Activated B cell treated with CpG ODN at 0.5 μM for 24 hours (primary cell): ENCODE data around the gene CHCHD1. TPM values are rescaled to one million over a fixed set of nuclear protein-coding genes. Genes with fewer than 3 reads are reported as not detected.
"Not testable (repeated sequence)": the region's sequence is repeated elsewhere in the genome, so short reads cannot be mapped to it uniquely, and the experiment has no call there.

Experiments
- ATAC-seq: fragments of 200-7000 bp; cut with Tn5 transposase; one replicate; pipeline ENCODE4 v1.10.0; 2021; ENCODE audit warnings: low read depth, mild to moderate bottlenecking, moderate library complexity
- CTCF ChIA-PET: fragments of 350-600 bp; sonication (Branson Sonifier 250); formaldehyde crosslinking; loops from one replicate; lab custom pipeline; 2021; ENCODE audit warnings: antibody characterized with exemption; lab: Charles Lee
- POLR2A ChIA-PET: fragments of 350-600 bp; sonication (Branson Sonifier 250); formaldehyde crosslinking; loops from one replicate; lab custom pipeline; 2021; ENCODE audit warnings: antibody characterized with exemption; lab: Charles Lee
- DNase-seq: peaks from one replicate; pipeline ENCODE4 v3.0.0; 2022
- H3K27ac Mint-ChIP-seq: one replicate; pipeline ENCODE4 v1.8.0; 2020; ENCODE audit warnings: mixed read lengths
- H3K27me3 Mint-ChIP-seq: one replicate; pipeline ENCODE4 v1.8.0; 2021; ENCODE audit warnings: mixed read lengths
- H3K36me3 Mint-ChIP-seq: one replicate; pipeline ENCODE4 v1.8.0; 2021; ENCODE audit warnings: low read depth, mixed read lengths
- H3K4me1 Mint-ChIP-seq: one replicate; pipeline ENCODE4 v1.8.0; 2021; ENCODE audit warnings: mixed read lengths
- H3K4me3 Mint-ChIP-seq: one replicate; pipeline ENCODE4 v1.8.0; 2020; ENCODE audit warnings: mild to moderate bottlenecking, mixed read lengths
- H3K9me3 Mint-ChIP-seq: one replicate; pipeline ENCODE4 v1.8.0; 2020; ENCODE audit warnings: mixed read lengths
- intact Hi-C: fragments of 100-400 bp; cut with micrococcal nuclease; formaldehyde crosslinking; loops from one replicate; pipeline ENCODE4 v1.15.1; 2024
- total RNA-seq: library from RNA; stranded (reverse); gene quantifications from 2 replicates; pipeline ENCODE4 v1.2.3, GENCODE V29; 2022
- TF ChIP-seq, protein P1 (sequence below): fragments of 200-600 bp; IDR thresholded peaks from one replicate; pipeline ENCODE4 v1.8.0; 2022; ENCODE audit warnings: antibody characterized with exemption, mild to moderate bottlenecking

CHCHD1 gene
- total RNA-seq, 1 donor from 2014 or later, result 19.3 TPM

DNA sequence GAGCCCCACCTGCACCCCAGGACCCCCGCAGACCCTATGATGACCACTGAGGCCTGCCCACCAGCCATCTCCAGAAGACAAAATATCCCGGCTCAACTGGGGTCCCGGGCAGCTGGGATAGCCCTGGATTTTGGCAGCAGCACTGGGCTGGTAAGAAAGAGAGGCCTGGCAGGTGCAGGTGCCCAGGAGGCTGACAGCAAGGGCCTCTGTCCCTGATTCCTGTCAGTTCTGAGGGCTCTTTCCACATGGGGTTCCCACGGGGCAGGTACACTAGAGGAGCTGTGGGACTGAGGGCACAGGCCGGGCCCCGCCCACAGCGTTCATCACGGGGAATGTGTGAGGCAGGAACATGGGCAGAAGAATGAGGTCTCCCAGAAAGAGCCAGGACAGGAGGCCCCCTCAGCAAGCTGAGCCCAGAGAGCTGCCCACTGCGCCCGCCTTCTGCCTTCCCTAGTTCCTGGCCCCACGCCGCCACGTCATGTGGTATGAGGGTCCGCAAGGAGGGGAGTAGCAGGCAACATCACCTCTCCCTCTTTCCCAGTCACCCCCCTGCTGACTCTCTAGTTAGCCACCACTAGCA is 42.4 kb downstream of the CHCHD1 start:
- ChIA-PET POLR2A (no interaction called here), CTCF (no interaction called here)
- no peak overlapping the region for H3K27ac Mint-ChIP-seq
- no peaks in the 10 kb centered on the region for H3K4me1 Mint-ChIP-seq
- no peak for DNase-seq
- H3K36me3 Mint-ChIP-seq, result peaks cover 42% of the 10 kb centered on the region
- ATAC-seq, result no peak
- no peaks in the 10 kb centered on the region for H3K9me3 Mint-ChIP-seq
- intact Hi-C loops, result no loop called here
- H3K27me3 Mint-ChIP-seq, result no peaks in the 10 kb centered on the region
- TF ChIP-seq, protein P1, sequence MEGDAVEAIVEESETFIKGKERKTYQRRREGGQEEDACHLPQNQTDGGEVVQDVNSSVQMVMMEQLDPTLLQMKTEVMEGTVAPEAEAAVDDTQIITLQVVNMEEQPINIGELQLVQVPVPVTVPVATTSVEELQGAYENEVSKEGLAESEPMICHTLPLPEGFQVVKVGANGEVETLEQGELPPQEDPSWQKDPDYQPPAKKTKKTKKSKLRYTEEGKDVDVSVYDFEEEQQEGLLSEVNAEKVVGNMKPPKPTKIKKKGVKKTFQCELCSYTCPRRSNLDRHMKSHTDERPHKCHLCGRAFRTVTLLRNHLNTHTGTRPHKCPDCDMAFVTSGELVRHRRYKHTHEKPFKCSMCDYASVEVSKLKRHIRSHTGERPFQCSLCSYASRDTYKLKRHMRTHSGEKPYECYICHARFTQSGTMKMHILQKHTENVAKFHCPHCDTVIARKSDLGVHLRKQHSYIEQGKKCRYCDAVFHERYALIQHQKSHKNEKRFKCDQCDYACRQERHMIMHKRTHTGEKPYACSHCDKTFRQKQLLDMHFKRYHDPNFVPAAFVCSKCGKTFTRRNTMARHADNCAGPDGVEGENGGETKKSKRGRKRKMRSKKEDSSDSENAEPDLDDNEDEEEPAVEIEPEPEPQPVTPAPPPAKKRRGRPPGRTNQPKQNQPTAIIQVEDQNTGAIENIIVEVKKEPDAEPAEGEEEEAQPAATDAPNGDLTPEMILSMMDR, result no peak
- H3K4me3 Mint-ChIP-seq, result no peak overlapping the region

DNA sequence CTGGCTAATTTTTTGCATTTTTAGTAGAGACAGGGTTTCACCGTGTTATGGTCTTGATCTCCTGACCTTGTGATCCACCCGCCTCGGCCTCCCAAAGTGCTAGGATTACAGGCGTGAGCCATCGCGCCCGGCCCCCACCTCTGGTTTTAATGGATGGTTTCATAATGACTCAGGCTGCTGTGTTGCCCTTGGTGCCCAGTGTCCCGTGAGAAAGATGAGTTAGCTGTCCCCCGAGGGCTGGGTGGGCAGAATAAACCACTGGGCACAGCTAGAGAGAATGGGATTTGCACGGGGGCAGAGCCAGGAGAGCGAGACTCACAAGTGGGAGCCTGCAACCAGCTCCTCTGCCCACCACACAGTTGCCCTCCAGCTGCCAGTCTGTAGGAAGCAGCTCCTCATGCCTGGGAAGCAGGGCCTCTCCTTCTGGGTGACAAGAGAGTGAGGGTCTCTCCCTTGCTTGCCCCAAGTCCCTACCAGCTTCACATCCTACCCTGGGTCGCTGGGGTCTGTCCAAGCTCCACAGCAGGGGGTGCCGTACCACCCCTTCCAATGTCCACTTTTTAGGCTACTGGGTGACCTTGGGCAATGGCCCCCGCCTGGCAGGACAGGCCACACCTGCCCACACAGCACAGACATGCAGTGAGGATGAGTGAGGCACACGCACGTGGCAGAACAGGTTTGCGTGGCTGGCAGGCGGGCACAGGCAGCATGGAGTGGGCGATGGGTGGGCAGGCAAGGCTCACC is 45.7 kb downstream of the CHCHD1 start:
- CTCF ChIA-PET, result interaction anchor here (0.6 kb wide), 1 partner anchor 254 kb away, joined by 3 read pairs; no protein-coding TSS in a partner anchor
- ATAC-seq (no peak), DNase-seq (no peak)
- Mint-ChIP-seq H3K4me1 (no peaks in the 10 kb centered on the region), H3K4me3 (no peak overlapping the region), H3K27ac (no peak overlapping the region), H3K27me3 (no peaks in the 10 kb centered on the region), H3K9me3 (no peaks in the 10 kb centered on the region), H3K36me3 (peaks cover 35% of the 10 kb centered on the region)
- intact Hi-C loops, result no loop called here
- POLR2A ChIA-PET, result no interaction called here
- TF ChIP-seq, protein P1, result no peak

DNA sequence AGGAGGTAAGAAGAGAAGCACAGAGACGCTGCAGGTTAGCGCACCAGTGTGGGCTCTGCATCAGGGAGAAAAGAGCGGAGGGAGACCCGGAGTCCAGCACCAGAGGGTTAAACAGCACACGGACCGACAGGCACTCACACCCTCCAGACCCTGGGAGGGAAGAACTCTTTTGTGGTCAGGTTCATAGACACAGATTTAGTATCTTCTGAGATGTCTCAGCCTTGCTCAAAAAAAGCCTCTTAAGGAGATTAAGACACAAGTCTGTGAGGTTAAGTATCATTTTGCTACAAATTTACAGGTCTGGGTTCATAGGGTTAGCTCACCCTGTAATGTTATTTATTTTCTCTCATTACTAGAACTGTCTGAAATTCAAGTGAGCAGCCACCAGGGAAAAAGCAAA is 46.3 kb downstream of the CHCHD1 start:
- Mint-ChIP-seq H3K4me3 (no peak overlapping the region), H3K36me3 (peaks cover 35% of the 10 kb centered on the region)
- intact Hi-C loops, result no loop called here

DNA sequence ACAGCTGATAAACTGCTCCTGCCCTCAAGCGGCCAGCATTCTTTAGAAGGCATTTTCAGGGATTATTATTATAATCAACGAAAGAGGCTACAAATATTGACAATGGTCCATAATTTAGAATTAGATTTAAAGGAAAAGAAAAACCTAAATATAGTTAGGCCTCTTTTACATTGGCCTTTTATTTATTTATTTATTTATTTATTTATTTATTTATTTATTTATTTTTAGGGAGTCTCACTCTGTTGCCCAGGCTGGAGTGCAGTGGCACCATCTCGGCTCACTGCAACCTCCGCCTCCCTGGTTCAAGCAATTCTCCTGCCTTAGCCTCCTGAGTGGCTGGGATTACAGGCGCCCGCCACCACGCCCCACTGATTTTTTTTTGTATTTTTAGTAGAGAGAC is 47.2 kb downstream of the CHCHD1 start:
- H3K36me3 Mint-ChIP-seq, result peaks cover 28% of the 10 kb centered on the region
- H3K4me3 Mint-ChIP-seq, ATAC-seq, H3K4me1 Mint-ChIP-seq, intact Hi-C loops, H3K9me3 Mint-ChIP-seq, CTCF ChIA-PET, H3K27me3 Mint-ChIP-seq, POLR2A ChIA-PET, DNase-seq, H3K27ac Mint-ChIP-seq: not testable (repeated sequence)

More for the DNA sequence above, 46.3 kb downstream of the CHCHD1 start:
- ChIA-PET POLR2A (no interaction called here), CTCF (no interaction called here)
- Mint-ChIP-seq H3K27ac (no peak overlapping the region), H3K4me1 (no peaks in the 10 kb centered on the region), H3K27me3 (no peaks in the 10 kb centered on the region), H3K9me3 (no peaks in the 10 kb centered on the region)
- TF ChIP-seq, protein P1, result no peak
- no peak for DNase-seq
- ATAC-seq, result no peak

Other genes with a start within 250 kb of the CHCHD1 start
- 9.0 and 10.8 TPM in 2 replicates for gene USP54, start 190.7 kb upstream of the CHCHD1 start, total RNA-seq
- not detected in 2 replicates for gene MYOZ1, start 140.6 kb upstream of the CHCHD1 start, total RNA-seq
- 0.05 TPM in 1 of 2 replicates, not detected in the other for gene SYNPO2L, start 126.0 kb upstream of the CHCHD1 start, total RNA-seq
- 9.5 and 15.0 TPM in 2 replicates for gene AGAP5, start 83.9 kb upstream of the CHCHD1 start, total RNA-seq
- 78.5 and 89.8 TPM in 2 replicates for gene SEC24C, start 37.7 kb upstream of the CHCHD1 start, total RNA-seq
- gene ZSWIM8, start 3.6 kb downstream of the CHCHD1 start, total RNA-seq, result 67.5 and 93.0 TPM in 2 replicates
- gene NDST2, start 29.6 kb downstream of the CHCHD1 start, total RNA-seq, result 59.4 and 61.7 TPM in 2 replicates
- 17.8 and 19.9 TPM in 2 replicates for gene CAMK2G, start 92.5 kb downstream of the CHCHD1 start, total RNA-seq
- gene PLAU, start 129.1 kb downstream of the CHCHD1 start, total RNA-seq, result 0.10 TPM in 1 of 2 replicates, not detected in the other
- 21.3 and 25.8 TPM in 2 replicates for gene VCL, start 216.1 kb downstream of the CHCHD1 start, total RNA-seq